Measurements from ENCODE around the gene SMYD5.

Gene SMYD5

DNA sequence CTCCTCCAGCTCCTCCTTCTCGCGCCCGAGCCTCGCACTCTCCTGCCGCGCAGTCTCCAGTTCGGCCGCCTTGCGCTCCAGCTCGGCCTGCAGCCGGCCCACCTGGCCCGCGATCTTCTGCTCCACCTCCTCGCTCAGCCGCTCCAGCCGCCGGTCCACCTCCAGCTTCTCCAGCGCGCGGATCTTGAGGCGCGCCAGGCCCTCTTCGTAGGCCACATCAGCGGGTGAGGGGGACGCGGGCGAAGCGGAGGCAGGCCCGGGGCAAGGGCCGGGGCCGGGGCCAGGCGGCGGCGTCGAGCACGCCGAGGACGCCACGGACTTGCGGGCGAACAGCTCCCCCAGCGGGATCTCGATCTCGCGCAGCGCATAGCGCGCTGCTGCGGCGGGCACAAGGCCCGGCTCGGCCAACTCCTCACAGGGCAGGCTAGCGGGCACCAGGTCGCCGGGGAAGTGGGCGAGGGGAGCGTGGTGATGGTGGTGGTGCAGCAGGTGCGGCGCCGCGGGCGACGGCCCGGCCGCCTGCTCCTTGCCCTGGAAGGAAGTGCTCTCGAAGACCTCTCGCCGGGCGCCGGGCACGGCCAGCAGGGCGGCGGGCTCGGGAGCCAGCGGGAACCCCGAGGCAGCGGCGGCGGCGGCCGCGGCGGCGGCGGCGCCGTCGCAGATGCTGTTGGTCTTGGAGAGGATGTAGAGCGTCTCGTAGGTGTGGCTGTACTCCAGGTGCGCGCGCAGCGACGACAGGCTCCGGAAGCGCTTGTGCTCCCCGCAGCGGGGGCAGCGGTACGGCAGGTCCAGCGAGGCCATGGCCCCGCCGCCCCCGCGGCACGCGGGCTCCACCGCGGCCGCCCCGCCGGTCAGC, 55.0 kb downstream of the SMYD5 start:
- Histone ChIP-seq H3K4me1 (ENCODE audit: control insufficient read depth, insufficient read depth, low read length, poor library complexity, severe bottlenecking) (peaks cover 6% of the 10 kb centered on the region), H3K9me3 (ENCODE audit: control insufficient read depth, low read length) (no peaks in the 10 kb centered on the region), H3K36me3 (ENCODE audit: control insufficient read depth, insufficient read depth, low read length) (no peaks in the 10 kb centered on the region), H3K4me3 (ENCODE audit: extremely low read depth, insufficient read depth, low read length, poor library complexity, severe bottlenecking) (peak overlapping the region; percentile 11), H3K27ac (ENCODE audit: low read depth, low read length, severe bottlenecking) (no peak overlapping the region)
- WGBS, 2 experiments (ENCODE audit: insufficient coverage in 2 of 2): 2% methylated on average over 50 to 90 of the region's 113 CpGs

DNA sequence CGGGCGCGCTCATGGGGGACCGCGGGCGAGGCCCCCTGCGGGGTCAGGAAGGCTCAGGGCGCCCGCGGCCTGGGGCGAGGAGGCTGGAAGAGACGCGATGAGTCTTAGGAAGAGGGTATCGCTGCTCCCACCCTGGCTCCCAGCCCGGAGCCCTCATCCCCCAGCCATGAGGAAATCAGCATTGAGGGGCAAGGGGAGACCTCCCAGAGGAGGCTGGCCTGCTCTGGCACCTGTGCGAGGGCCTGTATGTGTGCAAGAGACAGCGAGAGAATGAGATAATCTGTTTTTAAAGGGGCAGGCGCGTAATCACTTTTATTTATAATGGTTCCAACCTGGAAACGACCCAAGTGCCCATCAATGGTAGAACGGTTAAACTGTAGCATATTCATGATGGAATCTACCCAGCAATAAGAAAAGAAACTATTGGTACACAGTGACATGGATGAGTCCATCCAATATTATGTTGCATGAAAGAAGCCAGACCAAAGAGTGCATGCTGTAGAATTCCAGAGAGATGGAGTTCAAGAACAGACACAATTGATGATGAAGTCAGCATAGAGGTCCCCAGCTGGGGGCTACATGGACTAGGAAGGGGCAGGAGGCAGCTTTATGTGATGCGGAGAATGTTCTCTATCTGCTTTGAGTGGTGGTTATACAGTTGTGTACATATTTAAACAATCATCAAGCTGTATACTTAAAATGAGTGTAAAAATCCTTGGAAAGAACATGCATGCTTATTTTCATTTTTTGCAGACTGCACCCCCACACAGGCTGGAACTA, 55.8 kb downstream of the SMYD5 start:
- Histone ChIP-seq H3K4me1 (ENCODE audit: control insufficient read depth, insufficient read depth, low read length, poor library complexity, severe bottlenecking) (peaks cover 6% of the 10 kb centered on the region), H3K4me3 (ENCODE audit: extremely low read depth, insufficient read depth, low read length, poor library complexity, severe bottlenecking) (no peak overlapping the region), H3K27ac (ENCODE audit: low read depth, low read length, severe bottlenecking) (no peak overlapping the region), H3K36me3 (ENCODE audit: control insufficient read depth, insufficient read depth, low read length) (no peaks in the 10 kb centered on the region), H3K9me3 (ENCODE audit: control insufficient read depth, low read length) (no peaks in the 10 kb centered on the region)
- 25 to 31% methylated on average over 12 to 15 of the region's 22 CpGs for WGBS, 2 experiments (ENCODE audit: insufficient coverage in 2 of 2)

DNA sequence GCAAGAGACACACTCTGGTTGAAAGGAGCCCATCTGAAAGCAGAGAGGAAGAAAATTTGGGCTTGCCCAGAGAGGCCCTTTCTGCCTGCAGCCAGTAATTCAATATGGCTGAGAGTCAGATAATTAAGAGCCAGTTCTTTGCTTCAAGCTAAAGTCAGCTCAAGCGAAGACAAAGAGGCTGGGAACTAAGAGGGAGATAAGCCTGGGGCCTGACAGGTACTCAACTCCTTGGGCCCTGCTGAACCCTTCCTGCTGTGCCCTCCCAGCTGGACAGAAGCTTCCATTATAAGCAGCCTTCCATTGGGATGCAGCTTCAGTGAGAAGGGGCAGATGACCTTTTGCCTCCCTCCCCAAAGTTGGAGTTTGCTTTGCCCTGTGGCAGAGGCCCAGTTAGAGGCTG, 58.2 kb downstream of the SMYD5 start:
- Histone ChIP-seq H3K4me3 (ENCODE audit: extremely low read depth, insufficient read depth, low read length, poor library complexity, severe bottlenecking) (no peak overlapping the region), H3K36me3 (ENCODE audit: control insufficient read depth, insufficient read depth, low read length) (no peaks in the 10 kb centered on the region), H3K4me1 (ENCODE audit: control insufficient read depth, insufficient read depth, low read length, poor library complexity, severe bottlenecking) (no peaks in the 10 kb centered on the region), H3K9me3 (ENCODE audit: control insufficient read depth, low read length) (no peaks in the 10 kb centered on the region), H3K27ac (ENCODE audit: low read depth, low read length, severe bottlenecking) (no peak overlapping the region)
- WGBS, 2 experiments (ENCODE audit: insufficient coverage in 2 of 2): 71 to 100% methylated on average over 1 of the region's 1 CpG

Measured in mesodermal cell (in vitro differentiated cells).